ENCODE results near the gene TGDS. TPM values are rescaled to one million over a fixed set of nuclear protein-coding genes. Genes with fewer than 3 reads are reported as not detected.
"Not testable (repeated sequence)": the region's sequence is repeated elsewhere in the genome, so short reads cannot be mapped to it uniquely, and the experiment has no call there.

Gene TGDS, protein sequence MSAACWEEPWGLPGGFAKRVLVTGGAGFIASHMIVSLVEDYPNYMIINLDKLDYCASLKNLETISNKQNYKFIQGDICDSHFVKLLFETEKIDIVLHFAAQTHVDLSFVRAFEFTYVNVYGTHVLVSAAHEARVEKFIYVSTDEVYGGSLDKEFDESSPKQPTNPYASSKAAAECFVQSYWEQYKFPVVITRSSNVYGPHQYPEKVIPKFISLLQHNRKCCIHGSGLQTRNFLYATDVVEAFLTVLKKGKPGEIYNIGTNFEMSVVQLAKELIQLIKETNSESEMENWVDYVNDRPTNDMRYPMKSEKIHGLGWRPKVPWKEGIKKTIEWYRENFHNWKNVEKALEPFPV
- total RNA-seq (21.5 and 25.3 TPM in 2 replicates), polyA plus RNA-seq (7.8 and 8.6 TPM in 2 replicates)

DNA sequence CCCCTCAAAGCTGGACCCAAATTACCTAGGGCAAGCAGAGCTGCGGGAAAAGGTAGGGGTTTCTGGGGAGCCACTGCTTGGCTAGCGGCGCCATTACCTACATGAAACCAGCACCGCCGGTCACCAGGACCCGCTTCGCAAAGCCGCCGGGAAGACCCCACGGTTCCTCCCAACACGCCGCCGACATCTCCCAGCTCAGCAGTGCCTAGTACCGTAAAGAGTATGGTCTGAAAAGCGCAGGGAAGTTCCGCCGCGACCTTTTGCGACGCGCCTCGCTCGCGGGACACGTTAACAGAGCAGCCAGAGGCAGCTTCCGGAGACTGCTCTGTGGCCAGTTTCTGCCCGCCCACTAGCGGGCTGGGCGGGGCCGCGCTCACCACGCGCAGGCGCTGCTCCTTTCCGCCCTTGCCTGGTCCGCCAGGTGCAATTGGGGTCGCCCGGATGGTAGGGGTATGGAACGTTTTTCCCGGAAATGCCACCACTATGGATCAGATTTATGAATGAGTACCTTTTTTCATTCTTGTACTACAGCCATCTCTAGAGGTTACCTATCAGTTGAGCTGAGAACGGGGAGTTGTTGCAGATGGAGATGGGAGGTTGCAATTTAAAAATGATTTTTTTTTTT lies at the start of gene TGDS:
Gene TGDS (minus strand): TSS at position 203 of the 625 bp plus-strand sequence. CDS start 16 bp downstream, at position 187.
- no peaks in the 10 kb centered on the region for H4K20me1 ChIP-seq (ENCODE audit: insufficient read depth, poor library complexity, severe bottlenecking)

DNA sequence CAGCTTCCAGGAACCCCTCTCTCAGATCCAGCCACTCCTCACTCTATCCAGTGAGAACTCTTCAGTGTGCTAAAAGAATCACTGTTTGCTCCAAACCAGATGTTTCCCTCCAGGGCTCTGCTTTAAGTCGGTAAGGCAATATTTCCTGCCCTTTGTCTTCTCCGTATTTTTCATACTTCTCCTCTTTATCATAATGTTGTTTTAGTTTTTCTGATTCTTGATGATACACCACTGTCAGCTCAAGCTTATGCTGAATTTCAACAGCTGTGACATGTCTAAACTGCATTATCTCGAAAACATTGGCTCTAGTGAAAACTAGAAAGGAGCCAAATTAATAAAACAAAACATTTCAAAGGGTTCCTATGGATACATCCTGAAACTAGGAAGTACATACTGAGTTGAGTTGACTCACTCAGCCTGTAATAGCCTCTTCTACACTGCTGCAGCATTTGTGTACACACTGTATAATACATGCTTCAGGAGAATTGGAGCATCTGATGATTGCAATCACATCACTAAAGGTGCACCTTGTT lies 45.5 kb upstream of the TGDS start:
- Histone ChIP-seq H3K36me3 (replicated peaks; ENCODE audit: insufficient read depth, low read depth) (no peaks in the 10 kb centered on the region), H2AFZ (no peak overlapping the region), H4K20me1 (ENCODE audit: insufficient read depth, poor library complexity, severe bottlenecking) (no peaks in the 10 kb centered on the region), H3K9me3 (ENCODE audit: low read depth) (no peaks in the 10 kb centered on the region), H3K4me1 (ENCODE audit: insufficient read depth) (peaks cover 10% of the 10 kb centered on the region), H3K27ac (peak overlapping the region; percentile 44), H3K79me2 (no peaks in the 10 kb centered on the region), H3K4me3 (no peak overlapping the region), H3K27me3 (no peaks in the 10 kb centered on the region), H3K4me2 (peak overlapping the region; percentile 32), H3K9me2 (replicated peaks; ENCODE audit: insufficient read depth) (no peaks in the 10 kb centered on the region)
- peak; percentile 43 for DNase-seq (ENCODE audit: low spot score)
- 34% methylated on average over 3 of the region's 3 CpGs for WGBS (ENCODE audit: low lambda C conversion rate, missing lambda C conversion rate)
- no peak for TF ChIP-seq EZH2phosphoT487 (IDR thresholded peaks at IDR 0.05; ENCODE audit: low read depth, severe bottlenecking, unreplicated experiment)
- no peak for TF ChIP-seq EZH2 (IDR thresholded peaks at IDR 0.05; ENCODE audit: borderline replicate concordance)
- TF ChIP-seq, protein P1, sequence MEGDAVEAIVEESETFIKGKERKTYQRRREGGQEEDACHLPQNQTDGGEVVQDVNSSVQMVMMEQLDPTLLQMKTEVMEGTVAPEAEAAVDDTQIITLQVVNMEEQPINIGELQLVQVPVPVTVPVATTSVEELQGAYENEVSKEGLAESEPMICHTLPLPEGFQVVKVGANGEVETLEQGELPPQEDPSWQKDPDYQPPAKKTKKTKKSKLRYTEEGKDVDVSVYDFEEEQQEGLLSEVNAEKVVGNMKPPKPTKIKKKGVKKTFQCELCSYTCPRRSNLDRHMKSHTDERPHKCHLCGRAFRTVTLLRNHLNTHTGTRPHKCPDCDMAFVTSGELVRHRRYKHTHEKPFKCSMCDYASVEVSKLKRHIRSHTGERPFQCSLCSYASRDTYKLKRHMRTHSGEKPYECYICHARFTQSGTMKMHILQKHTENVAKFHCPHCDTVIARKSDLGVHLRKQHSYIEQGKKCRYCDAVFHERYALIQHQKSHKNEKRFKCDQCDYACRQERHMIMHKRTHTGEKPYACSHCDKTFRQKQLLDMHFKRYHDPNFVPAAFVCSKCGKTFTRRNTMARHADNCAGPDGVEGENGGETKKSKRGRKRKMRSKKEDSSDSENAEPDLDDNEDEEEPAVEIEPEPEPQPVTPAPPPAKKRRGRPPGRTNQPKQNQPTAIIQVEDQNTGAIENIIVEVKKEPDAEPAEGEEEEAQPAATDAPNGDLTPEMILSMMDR (IDR thresholded peaks at IDR 0.05; ENCODE audit: poor library complexity): no peak

More for the DNA sequence above, at the start of gene TGDS:
- Histone ChIP-seq H3K4me2 (peak within 1 kb of the TSS; percentile 95), H3K4me1 (ENCODE audit: insufficient read depth) (peaks cover 16% of the 10 kb centered on the region), H3K9me2 (replicated peaks; ENCODE audit: insufficient read depth) (no peaks in the 10 kb centered on the region), H3K27ac (peak within 1 kb of the TSS; percentile 81), H3K36me3 (replicated peaks; ENCODE audit: insufficient read depth, low read depth) (no peaks in the 10 kb centered on the region), H3K79me2 (peaks cover 40% of the 10 kb centered on the region), H3K4me3 (peak within 1 kb of the TSS; percentile 88), H3K27me3 (no peaks in the 10 kb centered on the region), H3K9me3 (ENCODE audit: low read depth) (no peaks in the 10 kb centered on the region), H2AFZ (peak within 1 kb of the TSS; percentile 92)
- 2% methylated on average over 40 of the region's 41 CpGs for WGBS (ENCODE audit: low lambda C conversion rate, missing lambda C conversion rate)
- no peak for TF ChIP-seq EZH2phosphoT487 (IDR thresholded peaks at IDR 0.05; ENCODE audit: low read depth, severe bottlenecking, unreplicated experiment)
- no peak for TF ChIP-seq EZH2 (IDR thresholded peaks at IDR 0.05; ENCODE audit: borderline replicate concordance)
- TF ChIP-seq, protein P1 (IDR thresholded peaks at IDR 0.05; ENCODE audit: poor library complexity): no peak
- DNase-seq (ENCODE audit: low spot score): peak; percentile 94

DNA sequence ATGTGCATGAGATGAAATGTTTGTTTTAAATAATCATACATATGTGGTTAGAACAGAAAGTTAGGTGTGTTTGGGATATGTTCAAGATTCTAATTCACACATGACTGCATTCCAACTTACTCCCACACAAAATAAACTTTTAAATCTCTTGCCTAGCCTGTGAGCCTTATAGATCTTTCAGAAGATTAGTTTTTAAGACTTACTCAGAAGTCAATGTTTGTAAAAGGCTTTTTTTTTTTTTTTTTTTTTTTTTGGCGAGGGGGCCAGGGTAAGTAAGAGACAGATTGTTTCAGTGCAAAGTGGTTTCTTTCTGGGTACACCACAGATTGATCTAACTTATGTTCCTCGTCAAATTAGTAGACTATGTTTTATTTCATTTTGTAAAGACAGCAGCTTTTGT lies 44.8 kb upstream of the TGDS start:
- peak overlapping the region; percentile 44 for H3K27ac ChIP-seq
- H3K27me3 ChIP-seq: no peaks in the 10 kb centered on the region
- H3K36me3 ChIP-seq (replicated peaks; ENCODE audit: insufficient read depth, low read depth): no peaks in the 10 kb centered on the region
- TF ChIP-seq, protein P1 (IDR thresholded peaks at IDR 0.05; ENCODE audit: poor library complexity): no peak
- TF ChIP-seq EZH2 (IDR thresholded peaks at IDR 0.05; ENCODE audit: borderline replicate concordance) (no peak), EZH2phosphoT487 (IDR thresholded peaks at IDR 0.05; ENCODE audit: low read depth, severe bottlenecking, unreplicated experiment) (no peak)
- no peaks in the 10 kb centered on the region for H4K20me1 ChIP-seq (ENCODE audit: insufficient read depth, poor library complexity, severe bottlenecking)
- H3K9me2 ChIP-seq (replicated peaks; ENCODE audit: insufficient read depth): no peaks in the 10 kb centered on the region
- 33% methylated on average over 2 of the region's 2 CpGs for WGBS (ENCODE audit: low lambda C conversion rate, missing lambda C conversion rate)
- no peaks in the 10 kb centered on the region for H3K79me2 ChIP-seq
- no peaks in the 10 kb centered on the region for H3K9me3 ChIP-seq (ENCODE audit: low read depth)
- DNase-seq (ENCODE audit: low spot score): no peak
- peaks cover 10% of the 10 kb centered on the region for H3K4me1 ChIP-seq (ENCODE audit: insufficient read depth)
- H2AFZ ChIP-seq: no peak overlapping the region
- no peak overlapping the region for H3K4me3 ChIP-seq
- H3K4me2 ChIP-seq: peak overlapping the region; percentile 32

DNA sequence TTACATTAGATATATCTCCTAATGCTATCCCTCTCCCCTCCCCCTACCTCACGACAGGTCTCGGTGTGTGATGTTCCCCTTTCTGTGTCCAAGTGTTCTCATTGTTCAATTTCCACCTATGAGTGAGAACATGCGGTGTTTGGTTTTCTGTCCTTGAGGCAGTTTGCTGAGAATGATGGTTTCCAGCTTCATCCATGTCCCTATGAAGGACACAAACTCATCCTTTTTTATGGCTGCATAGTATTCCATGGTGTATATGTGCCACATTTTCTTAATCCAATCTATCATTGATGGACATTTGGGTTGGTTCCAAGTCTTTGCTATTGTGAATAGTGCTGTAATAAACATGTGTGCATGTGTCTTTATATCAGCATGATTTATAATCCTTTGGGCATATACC lies 41.7 kb upstream of the TGDS start:
- H3K4me1 ChIP-seq (ENCODE audit: insufficient read depth); H3K9me3 ChIP-seq (ENCODE audit: low read depth); H4K20me1 ChIP-seq (ENCODE audit: insufficient read depth, poor library complexity, severe bottlenecking); H3K27me3 ChIP-seq; H3K4me3 ChIP-seq; H3K4me2 ChIP-seq; H3K36me3 ChIP-seq (replicated peaks; ENCODE audit: insufficient read depth, low read depth); H3K9me2 ChIP-seq (replicated peaks; ENCODE audit: insufficient read depth); H3K27ac ChIP-seq; H3K79me2 ChIP-seq; H2AFZ ChIP-seq; DNase-seq (ENCODE audit: low spot score): not testable (repeated sequence)
- WGBS (ENCODE audit: low lambda C conversion rate, missing lambda C conversion rate): 96% methylated on average over 3 of the region's 3 CpGs

Data from hepatocyte (in vitro differentiated cells).